NB4 (cell line): ENCODE results near the gene TCEAL5.

Source experiments
- CTCF ChIP-seq: IDR thresholded peaks from one replicate; pipeline ENCODE4 v1.5.1; 2012; ENCODE audit warnings: low read depth, low read length
- MAX ChIP-seq: IDR thresholded peaks from 2 replicates; pipeline ENCODE4 v1.6.1; 2011; ENCODE audit warnings: low read depth, low read length
- MYC ChIP-seq: IDR thresholded peaks from 2 replicates; pipeline ENCODE4 v1.6.1; 2011; ENCODE audit warnings: low read depth, low read length
- POLR2A ChIP-seq: IDR thresholded peaks from 2 replicates; pipeline ENCODE4 v1.6.1; 2011; ENCODE audit warnings: mild to moderate bottlenecking; ENCODE audit not compliant: insufficient read length; ENCODE audit errors: extremely low read depth

GRCh38 chrX:103253608-103254007 is 22.9 kb downstream of the TCEAL5 start:
- TF ChIP-seq CTCF (no peak), POLR2A (no peak), MYC (no peak), MAX (no peak)
